Measurements from ENCODE around the gene TTLL10.

The TTLL10 gene

GRCh38 chr1:1236176-1236763 lies 62.6 kb downstream of the TTLL10 start:
- Mint-ChIP-seq H3K27me3 (no peaks in the 10 kb centered on the region), H3K4me1 (ENCODE audit: low read depth) (peaks cover 16% of the 10 kb centered on the region), H3K4me3 (no peak overlapping the region), H3K9me3 (no peaks in the 10 kb centered on the region), H3K36me3 (ENCODE audit: low read depth) (peaks cover 22% of the 10 kb centered on the region), H3K27ac (no peak overlapping the region)
- no peak for DNase-seq

GRCh38 chr1:1236945-1237873 lies 63.5 kb downstream of the TTLL10 start:
- Mint-ChIP-seq H3K27ac (no peak overlapping the region), H3K36me3 (ENCODE audit: low read depth) (peaks cover 20% of the 10 kb centered on the region), H3K27me3 (no peaks in the 10 kb centered on the region), H3K4me3 (no peak overlapping the region), H3K4me1 (ENCODE audit: low read depth) (peaks cover 16% of the 10 kb centered on the region), H3K9me3 (no peaks in the 10 kb centered on the region)
- DNase-seq: no peak

- Mint-ChIP-seq H3K27ac (no peak overlapping the region), H3K36me3 (ENCODE audit: low read depth) (peaks cover 20% of the 10 kb centered on the region), H3K9me3 (no peaks in the 10 kb centered on the region), H3K27me3 (no peaks in the 10 kb centered on the region), H3K4me3 (no peak overlapping the region), H3K4me1 (ENCODE audit: low read depth) (peaks cover 16% of the 10 kb centered on the region)
- DNase-seq: no peak
These were observed 64.4 kb downstream of the TTLL10 start for GRCh38 chr1:1237874-1238701.

GRCh38 chr1:1238702-1239178 lies 65.1 kb downstream of the TTLL10 start:
- Mint-ChIP-seq H3K9me3 (no peaks in the 10 kb centered on the region), H3K36me3 (ENCODE audit: low read depth) (peaks cover 16% of the 10 kb centered on the region), H3K4me3 (no peak overlapping the region), H3K4me1 (ENCODE audit: low read depth) (peaks cover 12% of the 10 kb centered on the region), H3K27ac (no peak overlapping the region), H3K27me3 (no peaks in the 10 kb centered on the region)
- DNase-seq: no peak

- Mint-ChIP-seq H3K36me3 (ENCODE audit: low read depth) (peaks cover 11% of the 10 kb centered on the region), H3K4me1 (ENCODE audit: low read depth) (peaks cover 7% of the 10 kb centered on the region), H3K27me3 (no peaks in the 10 kb centered on the region), H3K27ac (no peak overlapping the region), H3K4me3 (no peak overlapping the region), H3K9me3 (no peaks in the 10 kb centered on the region)
- DNase-seq: no peak
These were observed 65.5 kb downstream of the TTLL10 start for GRCh38 chr1:1239227-1239613.

GRCh38 chr1:1239614-1240347 lies 66.1 kb downstream of the TTLL10 start:
- DNase-seq: no peak
- peaks cover 5% of the 10 kb centered on the region for H3K36me3 Mint-ChIP-seq (ENCODE audit: low read depth)
- H3K9me3 Mint-ChIP-seq: no peaks in the 10 kb centered on the region
- no peak overlapping the region for H3K27ac Mint-ChIP-seq
- no peak overlapping the region for H3K4me3 Mint-ChIP-seq
- H3K27me3 Mint-ChIP-seq: no peaks in the 10 kb centered on the region
- peaks cover 2% of the 10 kb centered on the region for H3K4me1 Mint-ChIP-seq (ENCODE audit: low read depth)

GRCh38 chr1:1240348-1240732 lies 66.7 kb downstream of the TTLL10 start:
- DNase-seq: no peak
- Mint-ChIP-seq H3K27me3 (no peaks in the 10 kb centered on the region), H3K27ac (no peak overlapping the region), H3K4me3 (no peak overlapping the region), H3K4me1 (ENCODE audit: low read depth) (peaks cover 2% of the 10 kb centered on the region), H3K9me3 (no peaks in the 10 kb centered on the region), H3K36me3 (ENCODE audit: low read depth) (no peaks in the 10 kb centered on the region)

- H3K4me3 Mint-ChIP-seq: no peak overlapping the region
- H3K36me3 Mint-ChIP-seq (ENCODE audit: low read depth): no peaks in the 10 kb centered on the region
- H3K4me1 Mint-ChIP-seq (ENCODE audit: low read depth): peaks cover 2% of the 10 kb centered on the region
- no peak overlapping the region for H3K27ac Mint-ChIP-seq
- no peak for DNase-seq
- H3K27me3 Mint-ChIP-seq: peaks cover 3% of the 10 kb centered on the region
- no peaks in the 10 kb centered on the region for H3K9me3 Mint-ChIP-seq
These were observed 67.3 kb downstream of the TTLL10 start for GRCh38 chr1:1240822-1241587.

GRCh38 chr1:1241588-1242219 lies 68.0 kb downstream of the TTLL10 start:
- Mint-ChIP-seq H3K4me1 (ENCODE audit: low read depth) (peaks cover 2% of the 10 kb centered on the region), H3K27me3 (peaks cover 3% of the 10 kb centered on the region), H3K27ac (no peak overlapping the region), H3K9me3 (no peaks in the 10 kb centered on the region), H3K36me3 (ENCODE audit: low read depth) (no peaks in the 10 kb centered on the region), H3K4me3 (no peak overlapping the region)
- DNase-seq: no peak

- Mint-ChIP-seq H3K36me3 (ENCODE audit: low read depth) (no peaks in the 10 kb centered on the region), H3K27me3 (peaks cover 3% of the 10 kb centered on the region)
These were observed 69.0 kb downstream of the TTLL10 start for GRCh38 chr1:1242461-1243265.

GRCh38 chr1:1243266-1243660 lies 69.6 kb downstream of the TTLL10 start:
- no peak overlapping the region for H3K4me3 Mint-ChIP-seq
- DNase-seq: no peak
- no peaks in the 10 kb centered on the region for H3K9me3 Mint-ChIP-seq
- peaks cover 3% of the 10 kb centered on the region for H3K27me3 Mint-ChIP-seq
- no peaks in the 10 kb centered on the region for H3K36me3 Mint-ChIP-seq (ENCODE audit: low read depth)
- no peaks in the 10 kb centered on the region for H3K4me1 Mint-ChIP-seq (ENCODE audit: low read depth)
- H3K27ac Mint-ChIP-seq: no peak overlapping the region

More at GRCh38 chr1:1242461-1243265, 69.0 kb downstream of the TTLL10 start:
- no peak for DNase-seq
- no peak overlapping the region for H3K4me3 Mint-ChIP-seq
- H3K4me1 Mint-ChIP-seq (ENCODE audit: low read depth): no peaks in the 10 kb centered on the region
- H3K27ac Mint-ChIP-seq: no peak overlapping the region
- no peaks in the 10 kb centered on the region for H3K9me3 Mint-ChIP-seq

- Mint-ChIP-seq H3K27ac (no peak overlapping the region), H3K36me3 (ENCODE audit: low read depth) (no peaks in the 10 kb centered on the region), H3K27me3 (peaks cover 3% of the 10 kb centered on the region), H3K4me1 (ENCODE audit: low read depth) (no peaks in the 10 kb centered on the region), H3K9me3 (no peaks in the 10 kb centered on the region), H3K4me3 (no peak overlapping the region)
- no peak for DNase-seq
These were observed 70.1 kb downstream of the TTLL10 start for GRCh38 chr1:1243807-1244191.

All from activated T-cell treated with anti-CD3 and anti-CD28 coated beads, Interleukin-2, amount 50 U/mL, for 24 hours (primary cell).